OCI-LY1 (cell line): ENCODE results near the gene CMIP.

Experiments
- H2AFZ ChIP-seq: fragments of 200-600 bp; sonication (generic), shearing (Covaris generic); 2 replicates; pipeline ENCODE4 v1.6.0; 2014; ENCODE audit warnings: antibody characterized with exemption, mild to moderate bottlenecking, low read length
- H3F3A ChIP-seq: fragments of 200-600 bp; sonication (generic), shearing (Covaris generic); 2 replicates; pipeline ENCODE4 v1.6.0; 2014; ENCODE audit warnings: mild to moderate bottlenecking, antibody characterized with exemption, low read length, moderate library complexity; ENCODE audit not compliant: insufficient read depth
- H3K27ac ChIP-seq: fragments of 200-600 bp; sonication (generic); 2 replicates; pipeline ENCODE4 v1.5.1; 2014; ENCODE audit warnings: low read length, mixed run types, mild to moderate bottlenecking, low read depth; ENCODE audit not compliant: poor library complexity, severe bottlenecking
- H3K27me3 ChIP-seq: fragments of 200-600 bp; sonication (generic); 2 replicates; pipeline ENCODE4 v1.6.0; 2014; ENCODE audit warnings: antibody characterized with exemption, mild to moderate bottlenecking, low read length, moderate library complexity; ENCODE audit not compliant: insufficient read depth
- H3K36me3 ChIP-seq: fragments of 200-600 bp; sonication (generic); 2 replicates; pipeline ENCODE4 v1.6.1; 2014; ENCODE audit warnings: mild to moderate bottlenecking, antibody characterized with exemption, low read length, moderate library complexity, mixed read lengths; ENCODE audit not compliant: insufficient read depth
- H3K4me1 ChIP-seq: fragments of 200-600 bp; sonication (generic); 2 replicates; pipeline ENCODE4 v1.5.1; 2014; ENCODE audit warnings: mild to moderate bottlenecking, low read length, moderate library complexity; ENCODE audit not compliant: insufficient read depth, severe bottlenecking
- H3K4me2 ChIP-seq: fragments of 200-600 bp; sonication (generic), shearing (Covaris generic); 2 replicates; pipeline ENCODE4 v1.6.1; 2014; ENCODE audit warnings: low read length
- H3K4me3 ChIP-seq: fragments of 200-600 bp; sonication (generic); 2 replicates; pipeline ENCODE4 v1.5.1; 2014; ENCODE audit warnings: low read length, low read depth, mild to moderate bottlenecking, mixed read lengths; ENCODE audit not compliant: poor library complexity, severe bottlenecking
- H3K79me2 ChIP-seq: fragments of 200-600 bp; shearing (Covaris generic); 2 replicates; pipeline ENCODE4 v1.6.1; 2016; ENCODE audit warnings: mixed run types, low read length, mixed read lengths; ENCODE audit not compliant: insufficient read depth
- H3K9ac ChIP-seq: fragments of 200-600 bp; sonication (generic), shearing (Covaris generic); 2 replicates; pipeline ENCODE4 v1.6.1; 2014; ENCODE audit warnings: mild to moderate bottlenecking, low read length, mixed read lengths
- H3K9me2 ChIP-seq: fragments of 200-600 bp; sonication (generic), shearing (Covaris generic); 2 replicates; pipeline ENCODE4 v1.6.1; 2014; ENCODE audit warnings: low read depth, mild to moderate bottlenecking, low read length, mixed read lengths
- H3K9me3 ChIP-seq: fragments of 200-600 bp; shearing (Covaris generic); 2 replicates; pipeline ENCODE4 v1.6.1; 2014; ENCODE audit warnings: low read length, mixed read lengths
- H4K20me1 ChIP-seq: fragments of 200-600 bp; sonication (generic), shearing (Covaris generic); 2 replicates; pipeline ENCODE4 v1.6.0; 2016; ENCODE audit warnings: mild to moderate bottlenecking, low read length; ENCODE audit not compliant: insufficient read depth
- CTCF ChIP-seq: fragments of 200-600 bp; sonication (generic), shearing (Covaris generic); IDR thresholded peaks from 2 replicates; pipeline ENCODE4 v1.5.1; 2017; ENCODE audit warnings: mild to moderate bottlenecking, antibody characterized with exemption, low read length, moderate library complexity, mixed read lengths
- EZH2 ChIP-seq: fragments of 200-600 bp; sonication (generic), shearing (Covaris generic); IDR thresholded peaks from 2 replicates; pipeline ENCODE4 v1.8.0; 2017; ENCODE audit warnings: borderline replicate concordance, mixed run types, mild to moderate bottlenecking, antibody characterized with exemption, low read length, moderate library complexity, mixed read lengths

CMIP gene

GRCh38 chr16:81444448-81445121 is at the start of gene CMIP:
CMIP (plus strand) TSS chr16:81444808.
- H3K79me2 ChIP-seq, result peaks cover 44% of the 10 kb centered on the region
- TF ChIP-seq EZH2 (no peak), CTCF (no peak)
- H3K4me3 ChIP-seq, result peak within 1 kb of the TSS; percentile 85
- H3K9me2 ChIP-seq, result no peaks in the 10 kb centered on the region
- no peaks in the 10 kb centered on the region for H3F3A ChIP-seq
- peaks cover 10% of the 10 kb centered on the region; the same call in 1 of the 2 replicates for H3K27me3 ChIP-seq
- peak within 1 kb of the TSS; percentile 93 for H3K9ac ChIP-seq
- H2AFZ ChIP-seq, result no peak within 1 kb of the TSS
- peaks cover 36% of the 10 kb centered on the region for H3K4me1 ChIP-seq
- H3K27ac ChIP-seq, result peak within 1 kb of the TSS; percentile 83
- no peaks in the 10 kb centered on the region for H4K20me1 ChIP-seq
- H3K36me3 ChIP-seq, result peaks cover 6% of the 10 kb centered on the region; the same call in 1 of the 2 replicates
- no peaks in the 10 kb centered on the region for H3K9me3 ChIP-seq
- peak within 1 kb of the TSS; percentile 91 for H3K4me2 ChIP-seq

- Histone ChIP-seq H3K36me3 (no peaks in the 10 kb centered on the region; the same call in 1 of the 2 replicates), H3K79me2 (no peaks in the 10 kb centered on the region), H3K4me3 (no peak overlapping the region), H3K27ac (no peak overlapping the region), H3K27me3 (no peaks in the 10 kb centered on the region; the same call in 1 of the 2 replicates), H3K4me1 (no peaks in the 10 kb centered on the region), H3K9me3 (no peaks in the 10 kb centered on the region), H3K4me2 (no peak overlapping the region), H4K20me1 (no peaks in the 10 kb centered on the region), H3K9ac (no peak overlapping the region), H3K9me2 (no peaks in the 10 kb centered on the region), H2AFZ (no peak overlapping the region), H3F3A (no peaks in the 10 kb centered on the region)
- no peak for TF ChIP-seq EZH2
- no peak for TF ChIP-seq CTCF
These were observed 49.5 kb upstream of the CMIP start for GRCh38 chr16:81394966-81395655.

- no peaks in the 10 kb centered on the region for H3K4me1 ChIP-seq
- H3K4me3 ChIP-seq, result no peak overlapping the region
- H3K36me3 ChIP-seq, result no peaks in the 10 kb centered on the region; the same call in 1 of the 2 replicates
- no peaks in the 10 kb centered on the region for H3K9me2 ChIP-seq
- H3K9ac ChIP-seq, result no peak overlapping the region
- H3K27ac ChIP-seq, result no peak overlapping the region
- no peaks in the 10 kb centered on the region; the same call in 1 of the 2 replicates for H3K27me3 ChIP-seq
- no peak for TF ChIP-seq EZH2
- no peak for TF ChIP-seq CTCF
- no peaks in the 10 kb centered on the region for H3K79me2 ChIP-seq
- no peak overlapping the region for H3K4me2 ChIP-seq
- no peaks in the 10 kb centered on the region for H3K9me3 ChIP-seq
- no peaks in the 10 kb centered on the region for H3F3A ChIP-seq
- no peaks in the 10 kb centered on the region for H4K20me1 ChIP-seq
- H2AFZ ChIP-seq, result no peak overlapping the region
These were observed 47.3 kb upstream of the CMIP start for GRCh38 chr16:81397058-81397878.
